K562 (cell line): ENCODE results near the gene YEATS2. TPM values are rescaled to one million over a fixed set of nuclear protein-coding genes. Genes with fewer than 3 reads are reported as not detected.

ENCODE experiments used
- ATAC-seq: fragments of 200-7000 bp; cut with Tn5 transposase; 3 replicates; pipeline ENCODE4 v1.9.1; 2020; ENCODE audit warnings: moderate library complexity
- BruUV-seq: library from RNA; stranded (reverse); fragments of 400-500 nt; replicated peaks from 2 replicates; lab custom pipeline; 2021; lab: Mats Ljungman, UMichigan
- CTCF ChIA-PET: fragments of 300-600 bp; formaldehyde crosslinking; extraction: SDS; loops from one replicate; lab custom pipeline; 2021; ENCODE audit warnings: low intra/inter-chr PET ratio; lab: Yijun Ruan, JAX
- POLR2A ChIA-PET: fragments of 300-600, 350-650 bp; sonication (Branson Sonifier 250); formaldehyde crosslinking; extraction: SDS; loops from one replicate; lab custom pipeline; 2021; ENCODE audit warnings: antibody characterized with exemption, inconsistent platforms; lab: Yijun Ruan, JAX
- DNase-seq, 4 experiments: peaks; one replicate each; pipeline versions ENCODE4 v3.0.0 to v3.0.0-alpha.2; 2011 to 2018; ENCODE audit warnings: low spot score in 3 of 4, mixed read lengths in 3 of 4; ENCODE audit errors: extremely low read depth in 1 of 4
- FAIRE-seq: peaks from 2 replicates; lab custom pipeline; 2011; peaks lifted over from hg19 to GRCh38; lab: Jason Lieb, UNC
- H2AFZ ChIP-seq: 2 replicates; pipeline ENCODE4 v1.6.0; 2011; ENCODE audit warnings: low read depth, low read length, control low read depth, inconsistent platforms
- H3K27ac ChIP-seq: fragments of 200-600 bp; 3 replicates; pipeline ENCODE4 v1.8.0; 2011; ENCODE audit warnings: low read depth, mild to moderate bottlenecking, control low read depth, inconsistent platforms, low read length, moderate library complexity, mixed read lengths; ENCODE audit errors: extremely low read depth
- H3K27me3 ChIP-seq, 2 experiments: fragments of 300-600 bp in 1 of 2; 2 replicates in 1 of 2; 3 replicates in 1 of 2; pipeline versions ENCODE4 v1.6.0 to v1.8.0; 2011; ENCODE audit warnings: inconsistent platforms in 2 of 2, low read length in 2 of 2, mild to moderate bottlenecking in 1 of 2, mixed read lengths in 1 of 2, moderate library complexity in 1 of 2; ENCODE audit not compliant: control insufficient read depth in 2 of 2, insufficient read depth in 2 of 2
- H3K36me3 ChIP-seq: fragments of 300-600 bp; 3 replicates; pipeline ENCODE4 v1.8.0; 2011; ENCODE audit warnings: mild to moderate bottlenecking, low read length, inconsistent platforms; ENCODE audit not compliant: control insufficient read depth, insufficient read depth
- H3K4me1 ChIP-seq, 2 experiments: fragments of 200-600 bp in 1 of 2; replicated peaks in 1 of 2; 2 replicates in 1 of 2; 3 replicates in 1 of 2; pipeline versions ENCODE4 v1.5.1 to v1.8.0; 2011; ENCODE audit warnings: inconsistent platforms in 2 of 2, low read length in 2 of 2, mild to moderate bottlenecking in 1 of 2, mixed read lengths in 1 of 2, moderate library complexity in 1 of 2; ENCODE audit not compliant: control insufficient read depth in 2 of 2, insufficient read depth in 2 of 2
- H3K4me2 ChIP-seq: 2 replicates; pipeline ENCODE4 v1.6.1; 2011; ENCODE audit warnings: low read length, control low read depth, inconsistent platforms, mixed read lengths; ENCODE audit not compliant: insufficient read depth
- H3K4me3 ChIP-seq: fragments of 200-600 bp; sonication (generic), shearing (Covaris generic); 2 replicates; pipeline ENCODE4 v1.5.1; 2016; ENCODE audit warnings: control low read depth, inconsistent platforms
- H3K79me2 ChIP-seq: fragments of 200-600 bp; 3 replicates; pipeline ENCODE4 v1.8.0; 2011; ENCODE audit warnings: low read length, inconsistent platforms; ENCODE audit not compliant: control insufficient read depth, insufficient read depth
- H3K9ac ChIP-seq, 2 experiments: 2 replicates each; pipeline versions ENCODE4 v1.6.0 to v1.6.1; 2011; ENCODE audit warnings: low read depth in 2 of 2, low read length in 2 of 2, control low read depth in 1 of 2, inconsistent platforms in 1 of 2, mild to moderate bottlenecking in 1 of 2, mixed read lengths in 1 of 2; ENCODE audit not compliant: insufficient read depth in 1 of 2
- H3K9me1 ChIP-seq: one replicate; pipeline ENCODE4 v1.6.0; 2011; ENCODE audit warnings: inconsistent platforms, mild to moderate bottlenecking, low read length, moderate library complexity; ENCODE audit not compliant: control insufficient read depth, insufficient read depth
- H3K9me3 ChIP-seq: replicated peaks from 2 replicates; pipeline ENCODE4 v1.5.1; 2011; ENCODE audit warnings: low read depth, low read length, inconsistent platforms; ENCODE audit not compliant: control insufficient read depth, insufficient read depth
- H4K20me1 ChIP-seq: replicated peaks from 2 replicates; pipeline ENCODE4 v1.6.1; 2011; ENCODE audit warnings: low read length, inconsistent platforms, mixed read lengths; ENCODE audit not compliant: control insufficient read depth, insufficient read depth
- CREB1 ChIP-seq, 2 experiments: sonication (generic) in 1 of 2; formaldehyde crosslinking in 1 of 2; IDR thresholded peaks; 2 replicates each; pipeline versions ENCODE4 v1.6.1 to v1.8.0; 2012 to 2022; ENCODE audit warnings: inconsistent platforms in 1 of 2, mild to moderate bottlenecking in 1 of 2, missing genetic modification reagents in 1 of 2, moderate library complexity in 1 of 2
- GATAD2B ChIP-seq: fragments of 450-650 bp; IDR thresholded peaks from 2 replicates; pipeline ENCODE4 v1.6.1; 2017; ENCODE audit warnings: mild to moderate bottlenecking, borderline replicate concordance
- KAT8 ChIP-seq: fragments of 450-650 bp; IDR thresholded peaks from 2 replicates; pipeline ENCODE4 v1.6.1; 2016; ENCODE audit warnings: low read depth, mild to moderate bottlenecking
- TRIM28 ChIP-seq: fragments of 450-650 bp; IDR thresholded peaks from 2 replicates; pipeline ENCODE4 v1.6.1; 2017
- ZNF77 ChIP-seq: fragments of 250-450 bp; sonication (Bioruptor Pico); IDR thresholded peaks from 2 replicates; pipeline ENCODE4 v1.5.0; 2020
- WGBS: fragments of 100-300 bp; shearing (Covaris generic); methylation state at CpG from one replicate; pipeline ENCODE4 v1.1.6; 2016; ENCODE audit warnings: low coverage, mixed read lengths; ENCODE audit not compliant: insufficient coverage; ENCODE audit errors: missing lambda C conversion rate; 5-methylcytosine and 5-hydroxymethylcytosine counted together
- in situ Hi-C: fragments of 300-500 bp; cut with MboI; formaldehyde crosslinking; loops from 4 replicates; pipeline ENCODE4 v1.15.0; 2018; ENCODE audit warnings: inconsistent platforms, mixed read lengths
- intact Hi-C: fragments of 100-400 bp; cut with micrococcal nuclease; formaldehyde crosslinking; loops from 2 replicates; pipeline ENCODE4 v1.14.2; 2022
- polyA plus RNA-seq, 8 experiments: library from polyadenylated mRNA; depleted of rRNA in 4 of 8; stranded (reverse) in 5 of 8; unstranded in 3 of 8; fragments of >200 nt; fragmentation: Nextera tagmentation in 2 of 8; fragmentation: Illumina TruSeq in 1 of 8; extraction: Ambion mirVana in 2 of 8; extraction: Trizol in 1 of 8; gene quantifications; 2 replicates each; pipeline versions ENCODE4 v1.2.1 to v1.2.3, GENCODE V29; 2011 to 2014; ENCODE audit warnings: inconsistent platforms in 1 of 8, missing spikeins in 1 of 8
- total RNA-seq, 7 experiments: library from RNA; depleted of rRNA in 6 of 7; stranded (reverse); fragments of >200 nt in 6 of 7; fragmentation: Illumina TruSeq in 2 of 7; extraction: Trizol in 2 of 7; gene quantifications; 2 replicates each; pipeline versions ENCODE4 v1.2.1 to v1.2.3, GENCODE V29; 2011 to 2021; ENCODE audit warnings: low replicate concordance in 1 of 7

The YEATS2 gene
- total and polyA plus RNA-seq, 9 of the 15 experiments (the other 6 are each of a cell fraction or from before 2014, with no cell fraction given): 1.8 to 35.2 (median 19.0) TPM

- FAIRE-seq (no peak), ATAC-seq (no peak)
- intact Hi-C loops (no loop called here), in situ Hi-C loops (no loop called here)
- H3K27me3 ChIP-seq: no peaks in the 10 kb centered on the region
- no peaks in the 10 kb centered on the region for H3K9me1 ChIP-seq
- H3K9ac ChIP-seq: no peak overlapping the region
- no peaks in the 10 kb centered on the region for H3K79me2 ChIP-seq
- no peak overlapping the region for H3K4me2 ChIP-seq
- H3K27ac ChIP-seq: no peak overlapping the region
- no peak overlapping the region for H3K4me3 ChIP-seq
- no TSS peak for BruUV-seq
- H4K20me1 ChIP-seq: no peaks in the 10 kb centered on the region
- no peaks in the 10 kb centered on the region; a peak in 1 of 5 replicates for H3K4me1 ChIP-seq
- WGBS: 89% methylated on average over 22 of the region's 24 CpGs
- no peak overlapping the region for H2AFZ ChIP-seq
- ChIA-PET CTCF (no interaction called here), POLR2A (interaction anchor here (0.5 kb wide), 1 partner anchor 49 kb away, joined by 3 read pairs; no protein-coding TSS in a partner anchor)
- peaks cover 54% of the 10 kb centered on the region for H3K36me3 ChIP-seq
- no peaks in the 10 kb centered on the region for H3K9me3 ChIP-seq
- no peak for TF ChIP-seq GATAD2B
- TF ChIP-seq KAT8: no peak
- TF ChIP-seq ZNF77 (CRISPR knock-in tag): no peak
- TF ChIP-seq CREB1 (IDR thresholded peaks at IDR 0.05): no peak
- no peak for TF ChIP-seq CREB1 (CRISPR knock-in tag; IDR thresholded peaks at IDR 0.05)
- no peak for TF ChIP-seq TRIM28
- TF ChIP-seq, all 486 proteins: peak for 0
- no peak for DNase-seq
Measured at GRCh38 chr3:183810643-183811594, 113.3 kb downstream of the YEATS2 start.
